ENCODE measurements around the gene CDH4. TPM values are rescaled to one million over a fixed set of nuclear protein-coding genes. Genes with fewer than 3 reads are reported as not detected.
"Not testable (repeated sequence)": the region's sequence is repeated elsewhere in the genome, so short reads cannot be mapped to it uniquely, and the experiment has no call there.

CDH4 gene
- total RNA-seq, 2 donors from 2014 or later = 0.05 to 2.2 TPM

DNA sequence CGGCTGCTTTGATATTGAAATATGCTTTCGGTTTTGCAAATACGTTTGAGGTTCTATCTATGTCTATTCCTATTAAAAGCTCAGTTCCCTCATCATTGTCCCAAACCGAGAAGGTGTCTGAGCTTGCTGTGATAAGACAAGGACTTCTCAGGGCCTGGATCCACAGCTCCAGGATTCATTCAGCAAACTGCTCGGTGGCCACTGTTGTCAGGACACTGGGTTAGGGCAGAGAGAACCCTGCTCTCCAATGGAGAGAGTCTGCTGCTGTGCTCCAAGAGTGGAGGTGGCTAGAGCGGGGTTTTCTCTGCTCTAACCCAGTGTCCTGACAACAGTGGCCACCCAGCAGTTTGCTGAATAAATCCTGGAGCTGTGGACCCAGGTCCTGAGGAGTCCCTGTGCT is 198.5 kb downstream of the CDH4 start:
- WGBS = 91% methylated on average over 6 of the region's 6 CpGs

DNA sequence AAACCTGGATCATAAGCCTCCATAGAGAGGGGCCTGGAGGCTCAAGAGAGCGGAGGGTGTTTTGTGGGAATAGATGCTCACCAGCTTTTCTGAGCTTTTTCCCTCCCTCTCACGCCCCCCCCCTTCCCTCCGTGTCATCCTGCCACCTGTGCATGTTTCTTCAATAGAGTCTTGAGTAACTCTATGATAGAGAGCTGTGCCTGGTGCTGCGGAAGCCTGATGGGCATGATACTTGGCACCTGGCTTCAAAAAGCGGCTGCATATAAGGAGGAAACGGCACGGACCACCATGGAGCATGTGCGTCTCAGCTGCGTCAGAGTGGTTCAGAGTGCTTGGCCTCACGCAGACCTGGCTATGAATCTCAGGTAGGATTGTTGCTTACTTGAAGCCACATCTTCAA is 198.9 kb downstream of the CDH4 start:
- Histone ChIP-seq H3K4me3 (no peak overlapping the region), H3K27ac (no peak overlapping the region), H3K27me3 (replicated peaks; ENCODE audit: insufficient read depth) (peaks cover 5% of the 10 kb centered on the region), H3K36me3 (no peaks in the 10 kb centered on the region), H3K9me3 (no peaks in the 10 kb centered on the region), H3K4me1 (replicated peaks) (no peaks in the 10 kb centered on the region)
- TF ChIP-seq POLR2A (IDR thresholded peaks at IDR 0.05) (no peak), POLR2AphosphoS5 (IDR thresholded peaks at IDR 0.05) (no peak)
- TF ChIP-seq, protein P1, sequence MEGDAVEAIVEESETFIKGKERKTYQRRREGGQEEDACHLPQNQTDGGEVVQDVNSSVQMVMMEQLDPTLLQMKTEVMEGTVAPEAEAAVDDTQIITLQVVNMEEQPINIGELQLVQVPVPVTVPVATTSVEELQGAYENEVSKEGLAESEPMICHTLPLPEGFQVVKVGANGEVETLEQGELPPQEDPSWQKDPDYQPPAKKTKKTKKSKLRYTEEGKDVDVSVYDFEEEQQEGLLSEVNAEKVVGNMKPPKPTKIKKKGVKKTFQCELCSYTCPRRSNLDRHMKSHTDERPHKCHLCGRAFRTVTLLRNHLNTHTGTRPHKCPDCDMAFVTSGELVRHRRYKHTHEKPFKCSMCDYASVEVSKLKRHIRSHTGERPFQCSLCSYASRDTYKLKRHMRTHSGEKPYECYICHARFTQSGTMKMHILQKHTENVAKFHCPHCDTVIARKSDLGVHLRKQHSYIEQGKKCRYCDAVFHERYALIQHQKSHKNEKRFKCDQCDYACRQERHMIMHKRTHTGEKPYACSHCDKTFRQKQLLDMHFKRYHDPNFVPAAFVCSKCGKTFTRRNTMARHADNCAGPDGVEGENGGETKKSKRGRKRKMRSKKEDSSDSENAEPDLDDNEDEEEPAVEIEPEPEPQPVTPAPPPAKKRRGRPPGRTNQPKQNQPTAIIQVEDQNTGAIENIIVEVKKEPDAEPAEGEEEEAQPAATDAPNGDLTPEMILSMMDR (IDR thresholded peaks at IDR 0.05) = no peak
- intact Hi-C loops (cut with DNase I) = no loop called here
- DNase-seq (ENCODE audit: low spot score) = no peak
- 96% methylated on average over 10 of the region's 10 CpGs for WGBS

More for the DNA sequence above, 198.5 kb downstream of the CDH4 start:
- H3K9me3 ChIP-seq = no peaks in the 10 kb centered on the region
- H3K27ac ChIP-seq = no peak overlapping the region
- H3K4me1 ChIP-seq (replicated peaks) = no peaks in the 10 kb centered on the region
- H3K27me3 ChIP-seq (replicated peaks; ENCODE audit: insufficient read depth) = peaks cover 5% of the 10 kb centered on the region
- intact Hi-C loops (cut with DNase I) = no loop called here
- DNase-seq (ENCODE audit: low spot score) = no peak
- H3K4me3 ChIP-seq = no peak overlapping the region
- no peaks in the 10 kb centered on the region for H3K36me3 ChIP-seq
- no peak for TF ChIP-seq POLR2A (IDR thresholded peaks at IDR 0.05)
- TF ChIP-seq, protein P1 (IDR thresholded peaks at IDR 0.05) = no peak
- no peak for TF ChIP-seq POLR2AphosphoS5 (IDR thresholded peaks at IDR 0.05)

DNA sequence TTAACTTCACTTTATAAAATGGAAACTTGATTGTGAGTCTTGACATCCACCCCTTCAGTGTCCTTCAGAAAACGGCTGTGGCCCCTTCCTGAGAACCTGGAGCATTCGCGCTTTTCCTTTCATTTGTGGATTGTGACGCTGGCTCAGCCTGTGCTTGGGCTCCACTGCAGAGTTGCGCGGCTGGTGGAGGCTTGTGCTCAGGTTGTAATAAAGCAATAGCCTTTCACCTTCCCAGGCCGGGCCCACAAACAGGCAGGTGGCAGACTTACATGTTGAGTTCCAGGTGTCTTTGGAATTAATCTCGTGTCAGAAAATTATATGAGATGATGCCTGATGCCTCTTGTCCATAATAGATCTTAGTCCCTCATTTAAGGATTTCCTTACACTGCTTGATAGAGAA is 199.9 kb downstream of the CDH4 start:
- intact Hi-C loops (cut with DNase I) = no loop called here
- WGBS = 82% methylated on average over 8 of the region's 8 CpGs
- peaks cover 5% of the 10 kb centered on the region for H3K27me3 ChIP-seq (replicated peaks; ENCODE audit: insufficient read depth)

DNA sequence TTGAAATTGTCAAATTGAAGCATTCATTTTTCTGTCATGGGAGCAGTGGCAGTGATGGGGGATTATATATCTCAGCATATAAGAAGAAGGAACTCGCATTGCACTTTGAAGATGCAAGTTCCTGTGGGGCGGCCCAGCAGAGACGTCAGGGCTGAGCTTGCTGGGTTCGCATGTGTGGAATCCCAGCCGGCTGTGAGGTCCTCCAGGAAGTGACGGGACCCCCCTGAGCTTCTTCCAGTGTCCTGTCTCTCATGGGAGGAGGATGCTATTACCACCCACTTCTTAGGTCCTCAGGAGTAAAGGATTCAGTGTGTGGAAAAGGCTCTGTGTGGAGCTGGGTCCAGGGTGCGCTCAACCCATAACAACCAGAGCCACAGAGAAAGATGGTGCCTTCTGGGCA is 201.2 kb downstream of the CDH4 start:
- Histone ChIP-seq H3K27ac (no peak overlapping the region), H3K4me1 (replicated peaks) (no peaks in the 10 kb centered on the region), H3K27me3 (replicated peaks; ENCODE audit: insufficient read depth) (peaks cover 5% of the 10 kb centered on the region), H3K9me3 (no peaks in the 10 kb centered on the region), H3K36me3 (no peaks in the 10 kb centered on the region), H3K4me3 (no peak overlapping the region)
- TF ChIP-seq POLR2A (IDR thresholded peaks at IDR 0.05) (no peak), POLR2AphosphoS5 (IDR thresholded peaks at IDR 0.05) (no peak)
- TF ChIP-seq, protein P1 (IDR thresholded peaks at IDR 0.05) = no peak
- intact Hi-C loops (cut with DNase I) = no loop called here
- WGBS = 79% methylated on average over 7 of the region's 7 CpGs
- DNase-seq (ENCODE audit: low spot score) = no peak

More for the DNA sequence above, 199.9 kb downstream of the CDH4 start:
- no peak overlapping the region for H3K27ac ChIP-seq
- H3K9me3 ChIP-seq = no peaks in the 10 kb centered on the region
- no peaks in the 10 kb centered on the region for H3K36me3 ChIP-seq
- TF ChIP-seq POLR2AphosphoS5 (IDR thresholded peaks at IDR 0.05) = no peak
- TF ChIP-seq POLR2A (IDR thresholded peaks at IDR 0.05) = no peak
- TF ChIP-seq, protein P1 (IDR thresholded peaks at IDR 0.05) = no peak
- no peaks in the 10 kb centered on the region for H3K4me1 ChIP-seq (replicated peaks)
- DNase-seq (ENCODE audit: low spot score) = no peak
- no peak overlapping the region for H3K4me3 ChIP-seq

DNA sequence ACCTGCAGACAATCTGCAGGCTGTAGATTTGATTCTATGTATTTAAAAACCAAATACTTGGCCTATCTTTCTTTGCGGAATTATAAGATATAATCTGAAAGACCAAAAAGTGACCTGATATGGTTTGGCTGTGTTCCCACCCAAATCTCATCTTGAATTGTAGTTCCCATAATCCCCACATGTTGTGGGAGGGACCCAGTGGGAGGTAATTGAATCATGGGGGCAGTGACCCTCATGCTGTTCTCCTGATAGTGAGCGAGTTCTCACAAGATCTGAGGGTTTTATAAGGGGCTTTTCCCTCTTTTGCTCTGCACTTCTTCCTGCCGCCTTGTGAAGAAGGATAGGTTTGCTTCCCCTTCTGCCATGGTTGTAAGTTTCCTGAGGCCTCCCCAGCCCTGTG is 201.6 kb downstream of the CDH4 start:
- intact Hi-C loops (cut with DNase I); H3K27ac ChIP-seq; H3K9me3 ChIP-seq; H3K36me3 ChIP-seq; H3K27me3 ChIP-seq (replicated peaks; ENCODE audit: insufficient read depth); H3K4me1 ChIP-seq (replicated peaks); DNase-seq (ENCODE audit: low spot score); H3K4me3 ChIP-seq: not testable (repeated sequence)
- 67% methylated on average over 3 of the region's 3 CpGs for WGBS

Measured in prostate gland (tissue), 2 donors.